ENCODE results near the gene APBB2. TPM values are rescaled to one million over a fixed set of nuclear protein-coding genes. Genes with fewer than 3 reads are reported as not detected.

The APBB2 gene
- total and polyA plus RNA-seq, 2 donors (not counting 1 experiment from before 2014, with no cell fraction given) = 4.4 to 15.8 TPM

DNA sequence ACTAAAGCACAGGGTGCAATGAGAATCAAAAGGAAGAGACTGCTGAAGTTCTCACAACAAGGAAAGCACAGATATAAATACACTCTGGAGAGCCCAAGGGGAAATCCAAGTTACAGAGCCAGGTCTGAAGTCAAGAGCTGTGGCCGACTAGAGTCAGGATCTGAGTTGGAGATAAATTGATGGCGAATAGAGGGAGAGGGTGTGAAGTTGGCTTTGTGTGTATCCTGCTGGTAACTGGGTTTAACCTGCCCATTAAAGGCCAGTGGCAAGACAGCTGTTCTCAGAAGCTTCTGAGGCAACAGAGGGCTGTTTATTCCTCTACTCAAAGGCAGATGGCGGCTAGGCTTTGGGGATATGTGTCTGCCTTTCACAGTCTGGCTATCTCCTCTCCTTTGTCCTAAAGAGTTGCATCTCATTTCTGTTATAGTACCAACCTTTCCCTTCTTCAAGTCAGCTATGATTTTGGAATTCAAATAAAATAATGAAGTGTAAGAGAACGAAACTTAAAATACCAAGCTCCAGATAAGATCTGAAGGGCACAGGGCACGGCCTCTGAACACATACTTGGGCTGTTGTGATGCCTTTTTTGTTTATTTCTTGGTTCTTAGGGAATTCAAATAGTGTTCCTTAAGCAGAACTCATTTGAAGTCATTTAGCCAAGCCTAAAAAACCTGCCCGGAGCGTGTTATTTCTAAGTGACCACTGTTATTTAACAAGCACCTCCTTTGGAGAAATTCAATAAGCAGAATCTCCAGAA is 142.1 kb downstream of the APBB2 start:
- no peak for ATAC-seq (ENCODE audit: low read depth)
- no peak overlapping the region for H3K9ac ChIP-seq (ENCODE audit: low read length)
- no peaks in the 10 kb centered on the region for H3K27me3 ChIP-seq (replicated peaks in 1 of 4; ENCODE audit: control extremely low read depth in 1 of 4, control insufficient read depth in 3 of 4, insufficient read depth in 4 of 4, low read length in 3 of 4)
- no peaks in the 10 kb centered on the region for H4K20me1 ChIP-seq (ENCODE audit: control insufficient read depth, insufficient read depth, low read length, poor library complexity, severe bottlenecking)
- Mint-ChIP-seq H3K27me3 (peaks cover 10% of the 10 kb centered on the region), H3K4me3 (no peak overlapping the region), H3K27ac (no peak overlapping the region), H3K4me1 (no peaks in the 10 kb centered on the region), H3K9me3 (ENCODE audit: insufficient read depth) (no peaks in the 10 kb centered on the region)
- H3K79me2 ChIP-seq (ENCODE audit: control insufficient read depth, insufficient read depth, low read length) = no peaks in the 10 kb centered on the region
- ChIA-PET CTCF (no interaction called here), POLR2A (no interaction called here)
- no peak for DNase-seq
- no peaks in the 10 kb centered on the region for H3K9me3 ChIP-seq (ENCODE audit: control extremely low read depth in 1 of 3, control insufficient read depth in 2 of 3, insufficient read depth in 1 of 3, low read length in 2 of 3)
- H2AFZ ChIP-seq (ENCODE audit: insufficient read depth, low read depth, low read length, poor library complexity, severe bottlenecking) = no peak overlapping the region
- H3K4me3 ChIP-seq (ENCODE audit: control extremely low read depth in 1 of 5, extremely low read depth in 1 of 5, insufficient read depth in 1 of 5, low read depth in 2 of 5, low read length in 4 of 5) = no peak overlapping the region
- no peaks in the 10 kb centered on the region for H3K36me3 ChIP-seq (replicated peaks in 1 of 2; ENCODE audit: control extremely low read depth in 1 of 2, control insufficient read depth in 1 of 2, extremely low read depth in 1 of 2, insufficient read depth in 2 of 2, low read length in 1 of 2)
- no peak overlapping the region for H3K4me2 ChIP-seq (replicated peaks; ENCODE audit: low read depth, low read length, poor library complexity, severe bottlenecking)
- no peaks in the 10 kb centered on the region for H3K4me1 ChIP-seq (ENCODE audit: control insufficient read depth in 2 of 2, insufficient read depth in 2 of 2, low read length in 2 of 2)
- WGBS (ENCODE audit: insufficient coverage) = 93% methylated on average over 2 of the region's 7 CpGs
- no peak overlapping the region for H3K27ac ChIP-seq (ENCODE audit: low read length in 2 of 2)
- intact Hi-C loops (cut with micrococcal nuclease) = no loop called here
- TF ChIP-seq, protein P1, sequence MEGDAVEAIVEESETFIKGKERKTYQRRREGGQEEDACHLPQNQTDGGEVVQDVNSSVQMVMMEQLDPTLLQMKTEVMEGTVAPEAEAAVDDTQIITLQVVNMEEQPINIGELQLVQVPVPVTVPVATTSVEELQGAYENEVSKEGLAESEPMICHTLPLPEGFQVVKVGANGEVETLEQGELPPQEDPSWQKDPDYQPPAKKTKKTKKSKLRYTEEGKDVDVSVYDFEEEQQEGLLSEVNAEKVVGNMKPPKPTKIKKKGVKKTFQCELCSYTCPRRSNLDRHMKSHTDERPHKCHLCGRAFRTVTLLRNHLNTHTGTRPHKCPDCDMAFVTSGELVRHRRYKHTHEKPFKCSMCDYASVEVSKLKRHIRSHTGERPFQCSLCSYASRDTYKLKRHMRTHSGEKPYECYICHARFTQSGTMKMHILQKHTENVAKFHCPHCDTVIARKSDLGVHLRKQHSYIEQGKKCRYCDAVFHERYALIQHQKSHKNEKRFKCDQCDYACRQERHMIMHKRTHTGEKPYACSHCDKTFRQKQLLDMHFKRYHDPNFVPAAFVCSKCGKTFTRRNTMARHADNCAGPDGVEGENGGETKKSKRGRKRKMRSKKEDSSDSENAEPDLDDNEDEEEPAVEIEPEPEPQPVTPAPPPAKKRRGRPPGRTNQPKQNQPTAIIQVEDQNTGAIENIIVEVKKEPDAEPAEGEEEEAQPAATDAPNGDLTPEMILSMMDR (IDR thresholded peaks at IDR 0.05) = no peak
- TF ChIP-seq EZH2 (IDR thresholded peaks at IDR 0.05; ENCODE audit: borderline replicate concordance, insufficient read depth, low read depth, low read length, poor library complexity, severe bottlenecking) = no peak

DNA sequence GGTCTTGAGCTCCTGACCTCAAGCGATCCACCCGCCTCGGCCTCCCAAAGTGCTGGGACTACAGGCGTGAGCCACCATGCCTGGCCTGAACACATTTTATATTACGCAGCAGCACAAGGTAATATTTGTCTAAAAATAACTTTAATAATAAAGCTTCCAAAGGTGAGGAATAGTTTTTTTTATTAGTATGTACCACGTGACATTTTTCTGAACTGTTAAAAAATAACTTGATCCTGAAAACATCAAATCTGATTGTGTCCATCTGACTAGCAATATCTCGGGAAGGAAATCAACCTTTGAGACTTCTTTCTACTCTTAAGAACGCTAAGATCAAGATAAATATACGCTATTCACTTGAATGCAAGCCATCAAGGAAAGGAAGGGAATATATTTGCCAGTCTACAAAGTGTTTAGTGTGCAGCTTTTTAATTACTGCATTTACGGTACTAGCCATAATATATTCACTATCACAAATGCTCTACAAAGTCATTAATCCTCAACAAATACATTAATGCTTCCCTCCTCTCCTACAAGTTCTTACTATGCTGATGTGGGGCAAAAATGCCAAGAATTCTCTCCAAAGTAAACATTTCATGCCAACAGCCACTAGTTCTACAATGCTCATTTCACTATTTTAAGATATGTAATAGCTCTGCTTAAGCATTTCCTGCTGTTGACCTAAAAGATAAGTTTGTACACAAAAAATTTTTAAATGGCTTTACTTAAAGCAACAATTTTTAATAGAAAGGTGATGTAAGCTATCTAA is 143.6 kb downstream of the APBB2 start:
- ChIA-PET CTCF (no interaction called here), POLR2A (no interaction called here)
- Histone ChIP-seq H3K9ac (ENCODE audit: low read length) (no peak overlapping the region), H3K4me3 (ENCODE audit: control extremely low read depth in 1 of 5, extremely low read depth in 1 of 5, insufficient read depth in 1 of 5, low read depth in 2 of 5, low read length in 4 of 5) (no peak overlapping the region), H3K79me2 (ENCODE audit: control insufficient read depth, insufficient read depth, low read length) (no peaks in the 10 kb centered on the region), H3K27ac (ENCODE audit: low read length in 2 of 2) (no peak overlapping the region), H4K20me1 (ENCODE audit: control insufficient read depth, insufficient read depth, low read length, poor library complexity, severe bottlenecking) (no peaks in the 10 kb centered on the region), H2AFZ (ENCODE audit: insufficient read depth, low read depth, low read length, poor library complexity, severe bottlenecking) (no peak overlapping the region), H3K36me3 (replicated peaks in 1 of 2; ENCODE audit: control extremely low read depth in 1 of 2, control insufficient read depth in 1 of 2, extremely low read depth in 1 of 2, insufficient read depth in 2 of 2, low read length in 1 of 2) (no peaks in the 10 kb centered on the region), H3K4me1 (ENCODE audit: control insufficient read depth in 2 of 2, insufficient read depth in 2 of 2, low read length in 2 of 2) (no peaks in the 10 kb centered on the region), H3K4me2 (replicated peaks; ENCODE audit: low read depth, low read length, poor library complexity, severe bottlenecking) (no peak overlapping the region), H3K27me3 (replicated peaks in 1 of 4; ENCODE audit: control extremely low read depth in 1 of 4, control insufficient read depth in 3 of 4, insufficient read depth in 4 of 4, low read length in 3 of 4) (no peaks in the 10 kb centered on the region), H3K9me3 (ENCODE audit: control extremely low read depth in 1 of 3, control insufficient read depth in 2 of 3, insufficient read depth in 1 of 3, low read length in 2 of 3) (no peaks in the 10 kb centered on the region)
- Mint-ChIP-seq H3K27me3 (peaks cover under 1% of the 10 kb centered on the region), H3K4me3 (no peak overlapping the region), H3K9me3 (ENCODE audit: insufficient read depth) (no peaks in the 10 kb centered on the region), H3K4me1 (no peaks in the 10 kb centered on the region), H3K27ac (no peak overlapping the region)
- ATAC-seq (ENCODE audit: low read depth) = no peak
- intact Hi-C loops (cut with micrococcal nuclease) = no loop called here
- no peak for DNase-seq
- TF ChIP-seq, protein P1 (IDR thresholded peaks at IDR 0.05) = no peak
- TF ChIP-seq EZH2 (IDR thresholded peaks at IDR 0.05; ENCODE audit: borderline replicate concordance, insufficient read depth, low read depth, low read length, poor library complexity, severe bottlenecking) = no peak
- 100% methylated on average over 1 of the region's 10 CpGs for WGBS (ENCODE audit: insufficient coverage)
